Adrenal gland (tissue), 12 donors: ENCODE measurements around the gene ZEB1. TPM values are rescaled to one million over a fixed set of nuclear protein-coding genes. Genes with fewer than 3 reads are reported as not detected.

Experiments
- DNase-seq, 7 donors: peaks; one replicate each; pipeline ENCODE4 v3.0.0-alpha.2; 2019 to 2020
- H3K27ac ChIP-seq, 5 donors: fragments of 200-600 bp; sonication (generic) in 4 of 5; 1 replicate in 3 of 5; 2 replicates in 2 of 5; pipeline versions ENCODE4 v1.5.1 to v1.8.0; 2016 to 2020; ENCODE audit warnings: mild to moderate bottlenecking in 1 of 5
- H3K27me3 ChIP-seq: fragments of 200-600 bp; 2 replicates; pipeline ENCODE4 v1.8.0; 2021
- H3K36me3 ChIP-seq, 2 donors: fragments of 200-600 bp; replicated peaks in 1 of 2; 1 replicate in 1 of 2; 2 replicates in 1 of 2; pipeline versions ENCODE4 v1.5.1 to v1.8.0; 2018 to 2022
- H3K4me1 ChIP-seq, 2 donors: fragments of 200-600 bp; replicated peaks in 1 of 2; 1 replicate in 1 of 2; 2 replicates in 1 of 2; pipeline versions ENCODE4 v1.5.1 to v1.8.0; 2018 to 2021
- H3K4me3 ChIP-seq, 4 donors: fragments of 200-600 bp; sonication (generic) in 3 of 4; one replicate each; pipeline ENCODE4 v1.5.1; 2016 to 2018
- H3K9me3 ChIP-seq, 3 donors: fragments of 200-600 bp; sonication (generic) in 1 of 3; replicated peaks in 1 of 3; 1 replicate in 2 of 3; 2 replicates in 1 of 3; pipeline versions ENCODE4 v1.5.1 to v1.8.0; 2016 to 2021
- POLR2A ChIP-seq, 2 donors: fragments of 450-650 bp; IDR thresholded peaks; one replicate each; pipeline ENCODE4 v1.6.1; 2017; ENCODE audit warnings: antibody characterized with exemption in 2 of 2, mild to moderate bottlenecking in 2 of 2, moderate library complexity in 1 of 2
- WGBS, 4 donors: extraction: QIAGEN DNeasy Blood & Tissue Kit in 2 of 4; methylation state at CpG; one replicate each; pipeline versions ENCODE4 v1.1.5 to v1.1.7; 2013 to 2017; 5-methylcytosine and 5-hydroxymethylcytosine counted together
- intact Hi-C, 2 donors: fragments of 100-400 bp; cut with DNase I; formaldehyde crosslinking; loops; one replicate each; pipeline versions ENCODE4 v1.14.1 to v1.15.0; 2022 to 2023
- polyA plus RNA-seq, 3 donors: library from polyadenylated mRNA; stranded (reverse); fragments of 200-250 nt in 2 of 3; fragments of 350-450 nt in 1 of 3; fragmentation: Illumina TruSeq in 1 of 3; extraction: RNeasy Lipid Tissue Mini Kit (QIAGEN cat#74804) in 1 of 3; gene quantifications; one replicate each; pipeline ENCODE4 v1.2.3, GENCODE V29; 2013 to 2014
- total RNA-seq, 9 donors: library from RNA; depleted of rRNA in 4 of 9; stranded (reverse); fragments of >200 nt in 4 of 9; fragments of 120-200 nt in 1 of 9; fragmentation: NEBNext Ultra II Directional in 1 of 9; extraction: Animal tissue kit (Norgen Biotek cat#: 25700) in 1 of 9; gene quantifications; one replicate each; pipeline versions ENCODE4 v1.1.0 to v1.2.4, GENCODE V29; 2013 to 2023
- TF ChIP-seq, protein P1 (sequence below), 6 experiments: fragments of 450-650 bp in 4 of 6; fragments of 200-600 bp in 2 of 6; sonication (generic) in 1 of 6; IDR thresholded peaks; 1 replicate in 5 of 6; 2 replicates in 1 of 6; pipeline versions ENCODE4 v1.5.1 to v1.8.0; 2016 to 2021; ENCODE audit warnings: antibody characterized with exemption in 6 of 6, mild to moderate bottlenecking in 2 of 6, moderate library complexity in 1 of 6
- donor health status: healthy with polysubstance abuse.
- donor health status: Bipolar disorder and iron deficiency.
- donor health status: DM: yes; HTN: yes; CAD: no.
- donor health status: DM: no; HTN: no; CAD: no.
- donor health status: DM: no; HTN: no; CAD: no.
- donor health status: DM: yes; HTN: yes; CAD: no.

The ZEB1 gene
- total and polyA plus RNA-seq, 12 donors = 7.3 to 34.9 (median 22.9) TPM

DNA sequence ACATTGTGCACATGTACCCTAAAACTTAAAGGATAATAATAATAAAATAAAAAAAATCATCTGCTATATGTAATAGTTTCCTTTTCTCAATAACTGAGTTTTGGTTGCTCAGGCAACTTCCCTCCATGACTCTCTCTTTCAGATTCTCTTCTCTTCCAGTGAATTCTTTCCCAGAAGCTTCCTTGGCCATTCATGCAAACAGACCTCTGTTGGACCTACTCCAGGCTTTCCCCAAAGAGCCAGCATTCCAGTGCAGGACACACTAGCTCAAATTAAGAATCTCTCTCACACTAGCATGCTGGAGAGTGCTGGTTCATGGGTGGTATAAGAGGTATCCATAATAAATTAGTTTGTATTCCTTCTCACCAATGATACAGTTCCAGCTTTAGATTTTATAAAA is 31.0 kb upstream of the ZEB1 start:
- intact Hi-C loops = no loop called here
- H3K4me1 ChIP-seq = no peaks in the 10 kb centered on the region
- TF ChIP-seq, protein P1, sequence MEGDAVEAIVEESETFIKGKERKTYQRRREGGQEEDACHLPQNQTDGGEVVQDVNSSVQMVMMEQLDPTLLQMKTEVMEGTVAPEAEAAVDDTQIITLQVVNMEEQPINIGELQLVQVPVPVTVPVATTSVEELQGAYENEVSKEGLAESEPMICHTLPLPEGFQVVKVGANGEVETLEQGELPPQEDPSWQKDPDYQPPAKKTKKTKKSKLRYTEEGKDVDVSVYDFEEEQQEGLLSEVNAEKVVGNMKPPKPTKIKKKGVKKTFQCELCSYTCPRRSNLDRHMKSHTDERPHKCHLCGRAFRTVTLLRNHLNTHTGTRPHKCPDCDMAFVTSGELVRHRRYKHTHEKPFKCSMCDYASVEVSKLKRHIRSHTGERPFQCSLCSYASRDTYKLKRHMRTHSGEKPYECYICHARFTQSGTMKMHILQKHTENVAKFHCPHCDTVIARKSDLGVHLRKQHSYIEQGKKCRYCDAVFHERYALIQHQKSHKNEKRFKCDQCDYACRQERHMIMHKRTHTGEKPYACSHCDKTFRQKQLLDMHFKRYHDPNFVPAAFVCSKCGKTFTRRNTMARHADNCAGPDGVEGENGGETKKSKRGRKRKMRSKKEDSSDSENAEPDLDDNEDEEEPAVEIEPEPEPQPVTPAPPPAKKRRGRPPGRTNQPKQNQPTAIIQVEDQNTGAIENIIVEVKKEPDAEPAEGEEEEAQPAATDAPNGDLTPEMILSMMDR (IDR thresholded peaks at IDR 0.05) = no peak
- TF ChIP-seq POLR2A (IDR thresholded peaks at IDR 0.05) = no peak
- no peak overlapping the region for H3K27ac ChIP-seq
- no peak for DNase-seq
- H3K9me3 ChIP-seq = no peaks in the 10 kb centered on the region
- no peaks in the 10 kb centered on the region for H3K36me3 ChIP-seq
- H3K27me3 ChIP-seq = no peaks in the 10 kb centered on the region
- no peak overlapping the region for H3K4me3 ChIP-seq

DNA sequence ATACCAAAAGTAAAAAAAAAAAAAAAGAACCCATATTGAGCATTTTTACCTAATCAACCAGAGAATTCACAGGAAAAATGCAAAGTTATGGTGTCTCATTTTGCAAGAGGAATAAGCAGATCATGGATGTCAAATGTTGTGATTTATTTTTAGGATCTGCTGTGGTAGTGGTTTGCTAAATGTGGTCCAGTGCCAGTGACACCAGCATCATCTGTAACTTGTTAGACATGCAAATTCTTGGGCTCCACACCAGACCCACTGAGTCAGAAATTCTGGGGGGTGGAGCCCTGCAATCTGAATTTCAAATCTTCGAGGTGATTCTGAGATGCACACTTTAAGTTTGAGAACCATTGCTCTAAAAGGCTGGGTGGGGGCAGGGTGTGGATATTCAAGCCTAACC is 30.1 kb upstream of the ZEB1 start:
- TF ChIP-seq, protein P1 (IDR thresholded peaks at IDR 0.05) = no peak
- no peak for TF ChIP-seq POLR2A (IDR thresholded peaks at IDR 0.05)
- no peaks in the 10 kb centered on the region for H3K9me3 ChIP-seq
- no peaks in the 10 kb centered on the region for H3K27me3 ChIP-seq
- no peaks in the 10 kb centered on the region for H3K4me1 ChIP-seq
- 83 to 100% (median 86%) methylated on average over 1 of the region's 1 CpG for WGBS, 4 donors
- H3K36me3 ChIP-seq = no peaks in the 10 kb centered on the region
- no peak overlapping the region for H3K4me3 ChIP-seq
- intact Hi-C loops = no loop called here
- no peak overlapping the region for H3K27ac ChIP-seq
- DNase-seq = no peak

DNA sequence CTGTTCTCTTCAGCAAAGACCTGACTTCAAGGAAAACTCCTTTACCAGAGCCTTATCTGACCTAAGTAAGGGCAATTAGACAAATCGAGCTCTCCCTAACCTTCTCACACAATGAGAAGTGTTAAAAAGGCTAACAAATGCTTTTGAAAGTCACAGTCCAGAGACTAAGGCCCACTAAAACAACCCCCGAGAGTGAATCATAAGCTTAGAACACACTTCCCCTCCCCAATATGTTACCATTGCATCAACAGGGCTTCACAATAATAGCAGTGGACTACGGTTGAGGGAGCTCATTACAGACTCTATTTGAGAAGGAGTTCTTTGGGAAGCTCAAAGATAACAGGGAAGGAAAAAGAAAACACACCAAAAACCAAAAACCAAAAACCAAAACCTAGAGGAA is 28.6 kb upstream of the ZEB1 start:
- H3K9me3 ChIP-seq = no peaks in the 10 kb centered on the region
- H3K4me1 ChIP-seq = no peaks in the 10 kb centered on the region
- H3K27me3 ChIP-seq = no peaks in the 10 kb centered on the region
- no peak for DNase-seq
- TF ChIP-seq POLR2A (IDR thresholded peaks at IDR 0.05) = no peak
- TF ChIP-seq, protein P1 (IDR thresholded peaks at IDR 0.05) = no peak
- H3K27ac ChIP-seq = no peak overlapping the region
- intact Hi-C loops = no loop called here
- WGBS, 4 donors = 72 to 84% (median 75%) methylated on average over 3 of the region's 3 CpGs
- no peak overlapping the region for H3K4me3 ChIP-seq
- H3K36me3 ChIP-seq = no peaks in the 10 kb centered on the region

DNA sequence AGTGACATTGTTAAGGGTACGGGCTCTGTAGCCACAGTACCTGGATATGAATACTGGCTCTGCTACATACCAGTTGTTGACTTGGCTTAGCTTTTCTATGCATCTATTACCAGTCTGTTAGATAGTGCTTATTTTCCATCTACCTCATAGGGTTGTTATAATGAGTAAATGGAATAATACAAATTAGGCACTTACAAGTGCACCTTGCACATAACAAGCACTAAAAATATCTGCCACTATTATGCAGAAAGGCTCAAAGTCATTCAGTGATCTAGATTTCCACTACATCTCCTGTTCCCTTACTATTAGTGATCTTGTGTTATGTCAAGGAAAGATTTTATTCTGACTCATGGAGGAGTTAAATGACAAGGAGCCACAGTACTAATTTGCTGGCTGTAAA is 27.9 kb upstream of the ZEB1 start:
- no peak for DNase-seq
- Histone ChIP-seq H3K27me3 (no peaks in the 10 kb centered on the region), H3K4me1 (no peaks in the 10 kb centered on the region), H3K36me3 (no peaks in the 10 kb centered on the region), H3K27ac (no peak overlapping the region), H3K4me3 (no peak overlapping the region), H3K9me3 (no peaks in the 10 kb centered on the region)
- intact Hi-C loops = no loop called here
- WGBS, 4 donors = 82 to 100% (median 97%) methylated on average over 1 of the region's 1 CpG
- TF ChIP-seq, protein P1 (IDR thresholded peaks at IDR 0.05) = no peak
- no peak for TF ChIP-seq POLR2A (IDR thresholded peaks at IDR 0.05)
